HepG2 (cell line): ENCODE data around the gene RERE. TPM values are rescaled to one million over a fixed set of nuclear protein-coding genes. Genes with fewer than 3 reads are reported as not detected.

Source experiments
- BRD4 ChIP-seq: sonication (generic); formaldehyde crosslinking; IDR thresholded peaks from 2 replicates; pipeline ENCODE4 v1.4.0; 2020; ENCODE audit warnings: missing genetic modification reagents
- CC2D1A ChIP-seq: sonication (generic); formaldehyde crosslinking; IDR thresholded peaks from 2 replicates; pipeline ENCODE4 v1.8.1; 2023; ENCODE audit warnings: mild to moderate bottlenecking, missing genetic modification reagents
- CREB1 ChIP-seq, 2 experiments: fragments of 450-650 bp in 1 of 2; IDR thresholded peaks; 2 replicates each; pipeline ENCODE4 v1.6.1; 2016 to 2017; ENCODE audit warnings: control low read depth in 1 of 2, mild to moderate bottlenecking in 1 of 2, missing compliant biosample characterization in 1 of 2, missing genetic modification characterization in 1 of 2
- DPF2 ChIP-seq: sonication (generic); formaldehyde crosslinking; IDR thresholded peaks from 2 replicates; pipeline ENCODE4 v1.4.0; 2020; ENCODE audit warnings: mild to moderate bottlenecking, low read depth, missing genetic modification reagents, borderline replicate concordance
- FOXA1 ChIP-seq, 2 experiments: fragments of 450-650 bp in 1 of 2; sonication (generic) in 1 of 2; formaldehyde crosslinking in 1 of 2; IDR thresholded peaks; 2 replicates each; pipeline versions ENCODE4 v1.4.0 to v1.6.1; 2016 to 2020; ENCODE audit warnings: missing genetic modification reagents in 1 of 2
- HNRNPLL ChIP-seq: fragments of 200-400 bp; formaldehyde crosslinking; IDR thresholded peaks from 2 replicates; pipeline ENCODE4 v1.6.1; 2017; ENCODE audit warnings: mild to moderate bottlenecking, low read depth, low read length; ENCODE audit not compliant: poor library complexity, severe bottlenecking
- HOXD1 ChIP-seq: sonication (generic); formaldehyde crosslinking; IDR thresholded peaks from 2 replicates; pipeline ENCODE4 v1.5.0; 2020; ENCODE audit warnings: missing genetic modification reagents
- IKZF1 ChIP-seq: fragments of 450-650 bp; IDR thresholded peaks from 2 replicates; pipeline ENCODE4 v1.7.1; 2016
- JARID2 ChIP-seq: sonication (generic); formaldehyde crosslinking; IDR thresholded peaks from 2 replicates; pipeline ENCODE4 v1.8.1; 2023; ENCODE audit warnings: missing genetic modification reagents, inconsistent platforms; ENCODE audit not compliant: insufficient replicate concordance
- JDP2 ChIP-seq: sonication (generic); formaldehyde crosslinking; IDR thresholded peaks from 2 replicates; pipeline ENCODE4 v1.8.1; 2022; ENCODE audit warnings: missing genetic modification reagents, borderline replicate concordance
- JUN ChIP-seq: sonication (generic); formaldehyde crosslinking; IDR thresholded peaks from 2 replicates; pipeline ENCODE4 v1.4.0; 2020; ENCODE audit warnings: mild to moderate bottlenecking, missing genetic modification reagents
- KAT2B ChIP-seq: fragments of 150-350 bp; IDR thresholded peaks from 2 replicates; pipeline ENCODE4 v1.6.1; 2014; ENCODE audit warnings: low read depth, low read length, borderline replicate concordance
- MAZ ChIP-seq, 2 experiments: sonication (generic) in 1 of 2; formaldehyde crosslinking in 1 of 2; IDR thresholded peaks; 2 replicates each; pipeline versions ENCODE4 v1.5.0 to v1.6.1; 2012 to 2020; ENCODE audit warnings: low read depth in 2 of 2, mild to moderate bottlenecking in 2 of 2, borderline replicate concordance in 1 of 2, improper control_type of control experiment in 1 of 2, low read length in 1 of 2, missing genetic modification reagents in 1 of 2, moderate library complexity in 1 of 2
- MED13 ChIP-seq: sonication (generic); formaldehyde crosslinking; IDR thresholded peaks from 2 replicates; pipeline ENCODE4 v1.5.0; 2020; ENCODE audit warnings: missing genetic modification reagents
- MIER3 ChIP-seq: IDR thresholded peaks from 2 replicates; pipeline ENCODE4 v1.6.1; 2016; ENCODE audit warnings: missing compliant biosample characterization, borderline replicate concordance
- MTF2 ChIP-seq: sonication (generic); formaldehyde crosslinking; IDR thresholded peaks from 2 replicates; pipeline ENCODE4 v1.5.0; 2020; ENCODE audit warnings: missing genetic modification reagents, borderline replicate concordance
- SP5 ChIP-seq: IDR thresholded peaks from 2 replicates; pipeline ENCODE4 v1.6.1; 2016; ENCODE audit warnings: low read depth, borderline replicate concordance
- SYNCRIP ChIP-seq: fragments of 200-400 bp; formaldehyde crosslinking; IDR thresholded peaks from 2 replicates; pipeline ENCODE4 v1.6.1; 2018; ENCODE audit warnings: mild to moderate bottlenecking, low read depth, low read length; ENCODE audit not compliant: insufficient read depth
- YEATS4 ChIP-seq: sonication (generic); formaldehyde crosslinking; IDR thresholded peaks from 2 replicates; pipeline ENCODE4 v1.4.0; 2020; ENCODE audit warnings: missing genetic modification reagents, borderline replicate concordance
- ZFP41 ChIP-seq: sonication (generic); formaldehyde crosslinking; IDR thresholded peaks from 2 replicates; pipeline ENCODE4 v1.4.0; 2020; ENCODE audit warnings: mild to moderate bottlenecking, missing genetic modification reagents, borderline replicate concordance
- ZFP82 ChIP-seq: sonication (generic); formaldehyde crosslinking; IDR thresholded peaks from 2 replicates; pipeline ENCODE4 v1.5.1; 2020; ENCODE audit warnings: mild to moderate bottlenecking, missing genetic modification reagents, borderline replicate concordance
- ZFP90 ChIP-seq: sonication (generic); formaldehyde crosslinking; IDR thresholded peaks from 2 replicates; pipeline ENCODE4 v1.8.0; 2022; ENCODE audit warnings: missing genetic modification reagents, mild to moderate bottlenecking, inconsistent platforms, borderline replicate concordance
- ZMAT3 ChIP-seq: sonication (generic); formaldehyde crosslinking; conservative IDR thresholded peaks from 2 replicates; pipeline ENCODE4 v1.7.0; 2021; ENCODE audit warnings: missing genetic modification reagents
- ZNF274 ChIP-seq: sonication (generic); formaldehyde crosslinking; IDR thresholded peaks from 2 replicates; pipeline ENCODE4 v1.5.1; 2020; ENCODE audit warnings: mild to moderate bottlenecking, missing genetic modification reagents
- ZNF367 ChIP-seq: sonication (generic); formaldehyde crosslinking; IDR thresholded peaks from 2 replicates; pipeline ENCODE4 v1.4.0; 2020; ENCODE audit warnings: missing genetic modification reagents, borderline replicate concordance
- ZNF660 ChIP-seq: sonication (generic); formaldehyde crosslinking; IDR thresholded peaks from 2 replicates; pipeline ENCODE4 v1.5.1; 2020; ENCODE audit warnings: mild to moderate bottlenecking, low read depth, missing genetic modification reagents, borderline replicate concordance
- ZSCAN31 ChIP-seq: sonication (generic); formaldehyde crosslinking; IDR thresholded peaks from 2 replicates; pipeline ENCODE4 v1.5.0; 2020; ENCODE audit warnings: low read depth, mild to moderate bottlenecking, missing genetic modification reagents
- polyA plus RNA-seq, 8 experiments: library from polyadenylated mRNA; depleted of rRNA in 3 of 8; stranded (reverse) in 7 of 8; unstranded in 1 of 8; fragments of >200 nt; fragmentation: Illumina TruSeq in 4 of 8; extraction: Trizol in 4 of 8; gene quantifications; 2 replicates each; pipeline versions ENCODE4 v1.2.1 to v1.2.3, GENCODE V29; 2011 to 2016; ENCODE audit warnings: low read depth in 4 of 8, missing spikeins in 1 of 8, mixed read lengths in 1 of 8; ENCODE audit not compliant: insufficient read depth in 1 of 8
- total RNA-seq, 5 experiments: library from RNA; depleted of rRNA; stranded (reverse); fragments of >200 nt; fragmentation: Illumina TruSeq; extraction: Trizol; gene quantifications; 2 replicates each; pipeline ENCODE4 v1.2.3, GENCODE V29; 2016; ENCODE audit warnings: low read depth in 1 of 5
- TF ChIP-seq, protein P1 (sequence below): IDR thresholded peaks from 2 replicates; pipeline ENCODE4 v1.6.1; 2018; ENCODE audit warnings: missing genetic modification reagents, mild to moderate bottlenecking, missing compliant biosample characterization
- TF ChIP-seq, protein P2 (sequence below): sonication (generic); formaldehyde crosslinking; IDR thresholded peaks from 2 replicates; pipeline ENCODE4 v1.4.0; 2020; ENCODE audit warnings: missing genetic modification reagents

Gene RERE
- total and polyA plus RNA-seq, 2 of the 13 experiments (the other 11 are each of a cell fraction or from before 2014, with no cell fraction given), result 18.3 to 21.9 TPM

GRCh38 chr1:8817412-8818324 is at the start of gene RERE (continued):
- TF ChIP-seq FOXA1 (IDR thresholded peaks at IDR 0.05), result no peak
- TF ChIP-seq FOXA1 (CRISPR knock-in tag; IDR thresholded peaks at IDR 0.05), result no peak
- TF ChIP-seq IKZF1, result no peak
- no peak for TF ChIP-seq KAT2B
- no peak for TF ChIP-seq ZNF367 (CRISPR knock-in tag)
- peak; percentile 58 for TF ChIP-seq MAZ (IDR thresholded peaks at IDR 0.05; ENCODE audit: borderline replicate concordance, low read depth, low read length)
- TF ChIP-seq MAZ (CRISPR knock-in tag; IDR thresholded peaks at IDR 0.05; ENCODE audit: low read depth), result no peak
- TF ChIP-seq, protein P1, sequence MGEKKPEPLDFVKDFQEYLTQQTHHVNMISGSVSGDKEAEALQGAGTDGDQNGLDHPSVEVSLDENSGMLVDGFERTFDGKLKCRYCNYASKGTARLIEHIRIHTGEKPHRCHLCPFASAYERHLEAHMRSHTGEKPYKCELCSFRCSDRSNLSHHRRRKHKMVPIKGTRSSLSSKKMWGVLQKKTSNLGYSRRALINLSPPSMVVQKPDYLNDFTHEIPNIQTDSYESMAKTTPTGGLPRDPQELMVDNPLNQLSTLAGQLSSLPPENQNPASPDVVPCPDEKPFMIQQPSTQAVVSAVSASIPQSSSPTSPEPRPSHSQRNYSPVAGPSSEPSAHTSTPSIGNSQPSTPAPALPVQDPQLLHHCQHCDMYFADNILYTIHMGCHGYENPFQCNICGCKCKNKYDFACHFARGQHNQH (CRISPR knock-in tag), result no peak
- TF ChIP-seq ZFP90 (CRISPR knock-in tag), result no peak
- TF ChIP-seq, protein P2, sequence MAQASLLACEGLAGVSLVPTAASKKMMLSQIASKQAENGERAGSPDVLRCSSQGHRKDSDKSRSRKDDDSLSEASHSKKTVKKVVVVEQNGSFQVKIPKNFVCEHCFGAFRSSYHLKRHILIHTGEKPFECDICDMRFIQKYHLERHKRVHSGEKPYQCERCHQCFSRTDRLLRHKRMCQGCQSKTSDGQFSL, result no peak
- TF ChIP-seq JARID2 (CRISPR knock-in tag), result no peak
- TF ChIP-seq HNRNPLL, result peak; percentile 88
- peak; percentile 40; the same call in 1 of the 2 replicates for TF ChIP-seq MIER3 (CRISPR knock-in tag)
- peak; percentile 56; the same call in 1 of the 2 replicates for TF ChIP-seq BRD4 (CRISPR knock-in tag)
- no peak for TF ChIP-seq JUN (CRISPR knock-in tag)
- no peak for TF ChIP-seq CC2D1A (CRISPR knock-in tag)
- TF ChIP-seq MTF2 (CRISPR knock-in tag), result no peak
- TF ChIP-seq YEATS4 (CRISPR knock-in tag), result peak; percentile 59; the same call in 1 of the 2 replicates
- peak; percentile 88 for TF ChIP-seq CREB1 (IDR thresholded peaks at IDR 0.05)
- TF ChIP-seq CREB1 (CRISPR knock-in tag; IDR thresholded peaks at IDR 0.05), result peak; percentile 84
- 0 out of 2 replicates have a peak, but pooled peaks have one; percentile 36 for TF ChIP-seq ZMAT3 (CRISPR knock-in tag)
- TF ChIP-seq MED13 (CRISPR knock-in tag), result peak; percentile 52; the same call in 1 of the 2 replicates
- no peak for TF ChIP-seq DPF2 (CRISPR knock-in tag)
- no peak for TF ChIP-seq JDP2
- no peak for TF ChIP-seq ZFP82
- TF ChIP-seq SYNCRIP, result no peak
- no peak for TF ChIP-seq ZNF660
- TF ChIP-seq ZFP41 (CRISPR knock-in tag), result no peak
- TF ChIP-seq ZSCAN31, result no peak
- no peak for TF ChIP-seq ZNF274 (CRISPR knock-in tag)
- 0 out of 2 replicates have a peak, but pooled peaks have one; percentile 8 for TF ChIP-seq SP5 (CRISPR knock-in tag)
- no peak for TF ChIP-seq HOXD1 (CRISPR knock-in tag)
